HG03025 (cell line): ENCODE measurements around the gene FBXO45.
"Not testable (repeated sequence)": the region's sequence is repeated elsewhere in the genome, so short reads cannot be mapped to it uniquely, and the experiment has no call there.

ENCODE experiments used
- ATAC-seq: cut with Tn5 transposase; IDR thresholded peaks from one replicate; pipeline ENCODE4 v1.9.1; 2021; ENCODE audit warnings: mild to moderate bottlenecking, moderate library complexity; ENCODE audit not compliant: unreplicated experiment, low FRiP score

FBXO45 gene

DNA sequence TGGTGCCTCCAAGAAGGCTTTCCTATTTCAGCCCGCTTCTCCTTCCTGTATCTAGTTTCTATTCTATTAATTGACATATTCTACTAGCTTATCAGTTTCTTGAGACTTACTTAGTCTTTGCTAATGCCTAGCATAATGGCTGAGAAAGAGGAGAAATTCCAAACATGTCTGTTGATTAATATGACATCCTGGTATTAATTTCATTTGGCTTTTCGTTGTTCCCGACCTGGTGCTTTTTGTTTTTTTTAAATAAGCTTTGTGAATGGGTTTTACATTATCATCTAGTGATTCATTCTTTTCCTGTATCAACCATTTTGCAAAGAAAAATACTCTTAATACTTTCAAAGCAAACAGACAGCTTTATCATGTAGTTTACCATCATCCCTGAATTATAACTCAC, 13.2 kb upstream of the FBXO45 start:
- ATAC-seq: no peak

DNA sequence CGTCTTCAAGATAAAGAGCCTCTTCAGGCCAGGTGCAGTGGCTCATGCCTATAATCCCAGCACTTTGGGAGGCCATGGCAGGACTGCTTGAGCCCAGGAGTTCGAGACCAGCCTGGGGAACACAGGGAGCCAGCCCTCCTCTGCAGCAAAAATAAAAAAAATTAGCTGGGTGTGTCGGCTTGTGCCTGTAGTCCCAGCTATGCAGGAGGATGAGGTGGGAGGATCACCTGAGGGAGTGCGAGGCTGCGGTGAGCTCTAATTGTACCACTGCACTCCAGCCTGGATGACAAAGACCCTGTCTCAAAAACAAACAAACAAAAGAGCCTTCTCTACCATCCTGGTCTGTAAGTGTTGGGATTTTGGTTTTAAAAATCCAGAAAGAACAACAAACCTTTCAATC, 11.2 kb upstream of the FBXO45 start:
- ATAC-seq: no peak

DNA sequence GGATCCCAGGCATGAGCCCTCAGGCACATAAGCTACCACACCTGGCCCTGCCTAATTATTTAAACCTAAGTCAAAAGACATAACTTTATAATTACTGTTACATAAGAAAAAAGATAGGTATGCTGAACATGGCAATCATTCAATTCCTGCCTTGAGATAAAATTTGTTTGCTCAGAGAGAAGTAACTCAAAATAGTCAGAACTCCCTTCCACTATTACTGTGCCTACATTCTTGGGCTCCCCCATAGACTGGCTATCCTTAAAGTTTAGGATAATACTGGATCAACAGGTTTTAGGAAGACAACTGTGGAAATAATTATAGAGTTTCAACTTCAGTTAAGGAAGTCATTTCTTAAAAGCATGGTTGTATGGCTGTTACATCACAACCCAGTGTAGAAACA, 10.0 kb upstream of the FBXO45 start:
- ATAC-seq: no peak

DNA sequence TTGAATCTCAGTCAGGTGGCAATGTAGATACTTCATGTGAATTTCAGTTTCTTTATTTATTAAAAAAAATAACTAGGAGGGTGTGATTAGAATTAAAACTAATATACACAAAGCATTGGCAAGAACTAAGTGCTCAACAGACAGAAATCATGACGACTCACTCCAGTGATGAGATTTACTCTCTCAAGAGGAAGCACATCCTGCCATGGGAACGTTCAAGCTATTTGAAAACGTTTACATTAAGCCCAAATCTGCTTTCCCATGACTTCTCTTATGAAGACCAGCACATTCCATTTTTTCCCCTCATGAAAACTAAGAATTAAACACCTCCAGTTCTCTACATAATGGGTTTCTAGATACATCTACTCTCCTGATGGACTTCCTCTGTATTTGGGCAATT, 8.6 kb upstream of the FBXO45 start:
- no peak for ATAC-seq

DNA sequence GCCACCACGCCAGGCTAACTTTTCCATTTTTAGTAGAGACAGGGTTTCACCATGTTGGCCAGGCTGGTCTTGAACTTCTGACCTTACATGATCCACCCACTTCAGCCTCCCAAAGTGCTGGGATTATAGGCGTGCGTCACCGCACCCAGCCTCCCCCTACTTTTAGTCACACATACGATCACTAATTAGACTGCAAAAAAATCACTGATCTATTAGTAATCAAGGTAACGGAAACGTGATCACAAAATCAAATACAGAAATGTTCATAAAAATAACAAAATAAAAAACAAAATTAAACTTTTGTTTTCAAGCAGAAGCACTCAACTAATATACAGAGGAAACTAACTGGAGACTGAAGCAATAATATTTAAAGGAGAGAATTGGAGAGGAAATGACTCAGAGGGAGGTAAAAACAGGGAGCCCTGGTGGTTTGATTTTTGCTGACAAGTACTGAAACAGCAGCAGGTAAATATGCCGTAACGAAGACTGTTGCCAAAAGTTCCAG, 4.7 kb upstream of the FBXO45 start:
- ATAC-seq: no peak

DNA sequence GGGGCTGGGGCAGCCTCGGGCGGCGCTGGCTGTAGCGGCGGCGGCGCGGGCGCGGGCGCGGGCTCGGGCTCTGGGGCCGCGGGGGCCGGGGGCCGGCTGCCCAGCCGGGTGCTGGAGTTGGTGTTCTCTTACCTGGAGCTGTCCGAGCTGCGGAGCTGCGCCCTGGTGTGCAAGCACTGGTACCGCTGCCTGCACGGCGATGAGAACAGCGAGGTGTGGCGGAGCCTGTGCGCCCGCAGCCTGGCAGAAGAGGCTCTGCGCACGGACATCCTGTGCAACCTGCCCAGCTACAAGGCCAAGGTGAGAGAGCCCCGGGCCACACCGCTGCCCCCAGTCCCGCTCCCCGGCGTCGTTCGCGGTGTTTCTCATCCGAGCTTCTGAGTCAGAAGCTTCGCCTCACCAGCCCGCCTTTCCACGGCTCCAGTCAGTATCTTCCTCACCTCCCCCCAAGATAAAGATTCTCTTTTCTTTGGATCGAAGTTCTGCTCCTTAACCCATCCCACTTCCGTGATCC, 600 bp downstream of the FBXO45 start:
- ATAC-seq: peak; percentile 41

DNA sequence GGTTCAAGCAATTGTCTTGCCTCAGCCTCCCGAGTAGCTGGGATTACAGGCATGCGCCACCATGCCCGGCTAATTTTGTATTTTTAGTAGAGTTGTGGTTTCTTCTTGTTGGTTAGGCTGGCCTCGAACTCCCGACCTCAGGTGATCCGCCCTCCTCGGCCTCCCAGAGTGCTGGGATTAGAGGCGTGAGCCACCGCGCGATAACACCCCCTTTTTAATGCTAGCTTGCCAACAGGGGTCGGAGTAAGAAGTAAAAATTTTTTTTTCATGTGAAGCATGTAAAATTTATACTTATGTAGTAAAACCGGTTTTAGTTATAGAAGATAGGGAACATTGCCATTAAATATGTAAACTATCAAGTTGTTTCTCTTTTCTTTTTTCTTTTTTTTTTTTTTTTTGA, 1.9 kb downstream of the FBXO45 start:
- ATAC-seq: not testable (repeated sequence)

DNA sequence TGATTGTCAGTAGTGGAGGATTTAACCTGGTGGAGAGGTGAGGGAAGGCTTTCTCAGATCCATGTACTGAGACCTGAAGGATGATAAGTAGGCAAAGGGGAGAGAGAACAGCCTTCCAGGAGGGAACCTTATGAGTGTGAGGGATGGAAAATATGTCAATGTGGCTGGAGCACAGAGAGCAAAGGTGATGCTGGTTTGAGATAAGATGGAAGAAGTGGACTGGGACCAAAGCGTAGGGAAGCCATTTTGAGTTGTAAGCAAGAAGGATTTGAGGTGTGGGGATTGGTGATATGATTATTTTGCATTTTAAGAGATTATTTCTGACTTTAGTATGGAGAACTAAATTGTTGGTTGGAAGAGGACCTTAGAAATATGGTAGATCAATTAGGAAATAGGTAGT, 3.9 kb downstream of the FBXO45 start:
- ATAC-seq: no peak

DNA sequence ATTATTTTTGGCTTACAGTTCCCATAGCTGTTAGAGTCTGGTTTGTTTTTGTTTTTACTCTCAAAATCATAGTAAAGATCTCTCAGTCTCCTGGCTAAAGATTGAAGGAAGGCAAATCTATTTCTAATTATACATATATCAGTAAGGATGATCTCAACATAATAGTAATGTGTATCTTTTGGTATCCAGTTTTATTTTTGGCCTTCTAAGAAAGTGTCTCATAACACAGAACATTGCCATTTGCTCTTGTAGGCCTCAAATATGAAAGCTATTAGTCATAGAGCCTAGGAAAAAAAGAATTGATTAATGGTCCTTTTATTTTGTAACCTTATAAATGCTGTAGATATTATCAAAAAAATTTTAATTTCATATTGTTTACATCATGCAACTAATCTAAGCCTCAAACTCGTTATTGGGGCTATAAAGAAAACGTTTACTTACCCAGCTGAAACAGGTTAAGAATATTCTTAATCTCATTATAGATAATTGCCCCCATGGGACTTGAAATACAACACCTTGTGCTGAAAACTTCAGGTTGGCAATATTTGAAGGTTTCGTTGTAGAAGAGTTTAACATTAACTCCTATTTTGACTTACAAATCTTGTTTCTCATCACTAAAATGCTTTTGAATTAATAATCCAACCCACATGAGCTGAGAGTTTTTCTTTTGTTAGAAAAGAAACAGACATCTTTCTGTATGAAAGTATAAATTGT, 16.7 kb downstream of the FBXO45 start:
- ATAC-seq: no peak

DNA sequence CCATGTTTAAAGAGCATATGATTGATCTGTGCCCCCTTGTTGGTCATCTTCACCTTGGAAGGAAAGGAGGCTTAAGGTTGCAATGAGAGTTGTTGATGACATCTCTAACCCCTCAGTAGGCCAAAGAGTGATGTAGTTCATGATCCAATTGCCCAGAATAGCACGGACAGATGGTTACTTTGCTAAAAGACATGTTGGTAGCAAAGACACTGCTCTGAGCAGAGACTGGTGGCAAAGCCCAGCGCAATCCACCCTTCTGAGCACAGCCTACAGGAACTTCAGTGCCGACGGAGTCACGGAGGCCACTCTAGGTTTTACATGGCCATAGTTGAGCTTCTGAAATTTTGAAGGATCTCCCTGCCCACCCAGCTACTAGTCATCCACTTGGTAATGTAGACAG, 21.8 kb downstream of the FBXO45 start:
- ATAC-seq: no peak

DNA sequence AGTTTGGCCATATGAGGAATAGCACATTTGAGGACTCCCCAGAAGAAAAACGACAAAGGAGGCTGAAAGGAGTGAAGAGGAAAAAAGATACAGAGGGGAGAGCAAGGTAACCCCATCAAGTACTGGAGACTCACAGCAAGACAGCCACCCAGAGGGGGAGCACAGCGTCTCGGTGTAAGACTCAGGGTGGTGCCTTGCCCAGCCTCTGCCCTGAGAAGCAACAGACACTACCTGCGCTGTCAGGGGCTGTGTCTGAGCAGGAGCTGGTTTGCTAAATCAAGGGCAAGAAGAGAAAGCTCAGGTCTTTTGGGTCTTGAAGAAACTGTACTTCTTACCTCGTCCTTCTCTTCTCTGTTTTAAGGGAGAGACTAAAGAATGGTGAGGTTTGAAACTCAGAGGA, 27.9 kb downstream of the FBXO45 start:
- ATAC-seq: no peak

DNA sequence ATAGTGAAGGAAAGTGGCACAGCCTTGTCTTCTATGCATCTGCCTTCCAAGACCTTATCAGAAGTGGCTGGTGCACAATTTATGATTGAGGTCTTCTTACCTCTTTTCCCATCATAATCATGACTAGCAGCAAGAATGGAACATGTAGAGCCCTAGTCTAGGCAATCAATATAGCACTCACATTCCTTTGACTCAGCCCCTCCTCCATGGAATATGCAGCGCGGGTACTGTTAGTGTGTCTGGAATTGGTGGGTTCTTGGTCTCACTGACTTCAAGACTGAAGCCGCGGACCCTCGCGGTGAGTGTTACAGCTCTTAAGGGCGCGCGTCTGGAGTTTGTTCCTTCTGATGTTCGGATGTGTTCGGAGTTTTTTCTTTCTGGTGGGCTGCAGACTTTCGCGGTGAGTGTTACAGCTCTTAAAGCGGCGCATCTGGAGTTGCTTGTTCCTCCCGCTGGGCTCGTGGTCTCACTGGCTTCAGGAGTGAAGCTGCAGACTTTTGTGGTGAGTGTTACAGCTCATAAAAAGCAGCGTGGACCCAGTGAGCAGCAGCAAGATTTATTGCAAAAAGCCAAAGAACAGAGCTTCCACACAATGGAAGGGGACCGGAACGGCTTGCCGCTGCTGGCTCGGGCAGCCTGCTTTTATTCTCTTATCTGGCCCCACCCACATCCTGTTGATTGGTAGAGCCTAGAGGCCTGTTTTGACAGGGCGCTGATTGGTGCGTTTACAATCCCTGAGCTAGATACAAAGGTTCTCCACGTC, 29.7 kb downstream of the FBXO45 start:
- not testable (repeated sequence) for ATAC-seq

DNA sequence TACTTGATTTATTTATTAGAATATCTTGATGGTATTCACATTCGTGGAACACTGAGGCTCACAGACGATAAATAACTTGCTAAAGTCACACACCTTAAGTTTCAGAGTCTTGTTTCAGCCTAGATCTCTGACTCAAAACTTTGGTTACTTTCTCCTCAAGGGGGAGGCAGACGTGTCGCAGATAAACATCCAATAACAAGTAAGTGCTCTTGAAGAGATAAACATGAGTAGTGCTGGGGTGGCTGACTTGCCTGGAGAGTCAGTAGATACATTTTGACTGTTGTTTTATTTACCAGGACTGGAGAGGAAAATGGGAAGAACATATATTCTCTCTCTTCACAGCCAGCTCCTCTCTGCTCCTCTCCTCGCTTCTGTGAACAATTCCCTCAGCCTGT, 31.3 kb downstream of the FBXO45 start:
- no peak for ATAC-seq

DNA sequence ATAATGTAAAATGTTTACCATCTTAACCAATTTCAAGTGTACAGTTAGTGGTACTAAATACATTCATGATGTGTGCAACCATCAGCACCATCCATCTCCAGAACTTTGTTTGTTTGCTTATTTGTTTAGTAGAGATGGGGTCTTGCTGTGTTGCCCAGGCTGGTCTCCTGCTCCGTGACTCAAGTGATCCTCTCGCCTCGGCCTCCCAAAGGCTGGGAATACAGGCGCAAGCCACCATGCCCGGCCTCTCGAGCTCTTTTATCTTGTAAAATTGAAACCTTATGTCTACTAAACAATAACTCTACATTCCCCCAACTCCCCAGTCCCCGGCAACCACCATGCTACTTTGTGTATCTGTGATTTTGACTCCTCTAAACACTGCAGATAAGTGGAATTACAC, 31.9 kb downstream of the FBXO45 start:
- ATAC-seq: no peak

DNA sequence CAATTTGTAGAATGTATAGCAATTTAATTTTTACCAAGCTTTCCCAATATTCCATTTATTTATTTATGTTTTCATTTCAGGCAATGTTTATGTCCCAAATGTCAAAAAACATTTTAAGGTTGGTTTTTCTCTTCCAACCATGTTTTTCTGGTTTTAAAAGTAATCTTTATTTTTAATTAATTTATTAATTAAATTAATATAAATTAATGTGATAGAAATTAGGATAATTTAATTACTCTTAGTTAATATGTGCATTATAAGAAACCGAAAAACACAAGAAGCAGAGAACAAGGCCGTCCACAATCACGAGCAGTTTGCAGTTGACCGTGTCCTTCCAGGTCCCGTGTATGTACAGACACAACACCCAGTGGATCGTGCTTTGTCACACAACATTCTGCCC, 34.2 kb downstream of the FBXO45 start:
- ATAC-seq: no peak

DNA sequence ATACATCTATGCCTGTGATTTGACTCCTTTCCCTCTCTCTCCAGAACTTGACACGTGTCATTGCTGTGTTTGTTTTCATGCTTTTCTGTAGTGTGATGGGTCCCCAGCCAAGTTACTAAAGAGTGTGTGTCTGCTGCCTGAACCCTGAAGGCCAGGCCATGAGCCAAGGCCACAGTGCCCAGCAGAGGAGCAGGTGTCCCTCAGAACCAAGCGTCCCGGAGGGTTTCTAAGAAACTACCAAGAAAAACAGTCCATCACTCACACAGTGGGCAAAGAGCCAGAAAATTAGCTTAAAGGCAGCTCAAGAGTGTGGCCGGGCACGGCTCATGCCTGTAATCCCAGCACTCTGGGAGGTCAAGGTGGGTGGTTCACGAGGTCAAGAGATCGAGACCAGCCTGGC, 35.2 kb downstream of the FBXO45 start:
- ATAC-seq: no peak

DNA sequence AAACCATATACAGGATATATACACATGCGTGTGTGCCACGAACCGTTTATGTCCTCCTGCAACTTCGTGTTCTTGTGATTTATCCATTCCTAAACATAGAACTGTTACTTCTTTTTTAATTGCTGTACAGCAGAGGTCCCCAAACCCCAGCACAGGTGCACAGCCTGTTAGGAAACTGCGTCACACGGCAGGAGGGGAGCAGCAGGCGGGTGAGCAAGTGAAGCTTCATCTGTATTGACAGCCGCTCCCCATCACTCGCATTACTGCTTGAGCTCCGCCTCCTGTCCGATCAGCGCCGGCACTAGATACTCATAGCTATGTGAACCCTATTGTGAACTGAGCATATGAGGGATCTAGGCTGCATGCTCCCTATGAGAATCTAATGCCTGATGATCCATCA, 36.1 kb downstream of the FBXO45 start:
- no peak for ATAC-seq

DNA sequence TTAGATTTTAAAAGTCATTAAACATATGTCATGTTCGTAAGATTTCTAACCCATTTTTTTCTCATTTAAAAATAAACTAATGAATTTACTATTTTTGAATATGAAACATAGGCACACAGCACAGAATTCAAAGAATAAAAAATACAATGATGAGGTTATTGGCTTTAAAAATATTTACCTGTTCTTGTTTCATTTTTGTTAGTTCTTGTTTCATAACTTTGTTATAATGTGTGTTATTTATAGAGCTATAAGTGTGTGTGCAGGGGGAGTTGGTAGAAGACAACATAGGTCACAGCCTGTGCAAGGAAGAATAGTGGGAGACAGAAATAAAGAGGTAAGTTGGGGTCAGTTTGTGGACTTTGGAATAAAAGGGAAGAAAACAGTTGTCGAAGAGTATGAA, 40.2 kb downstream of the FBXO45 start:
- no peak for ATAC-seq

DNA sequence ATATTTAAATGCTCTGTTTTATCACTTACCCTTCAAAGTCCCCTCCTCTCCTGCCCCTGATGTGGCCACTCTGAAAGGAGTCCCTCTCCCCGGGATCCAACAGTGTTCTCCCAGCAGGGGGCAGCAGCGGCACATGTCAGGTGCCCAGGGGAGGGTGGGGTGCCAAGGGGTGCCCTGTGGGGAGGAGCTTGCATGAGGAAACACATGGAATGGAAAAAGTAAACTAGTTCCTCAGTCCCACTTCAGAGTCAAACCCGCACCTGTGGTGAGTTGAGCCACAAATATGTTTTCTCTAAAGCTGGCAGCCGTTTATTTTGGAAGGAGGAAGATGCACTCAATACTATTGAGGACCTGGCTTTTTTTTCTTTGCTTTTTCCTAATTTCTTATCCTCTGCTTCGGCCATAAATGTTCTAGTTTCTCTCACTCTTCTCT, 40.9 kb downstream of the FBXO45 start:
- ATAC-seq: no peak

DNA sequence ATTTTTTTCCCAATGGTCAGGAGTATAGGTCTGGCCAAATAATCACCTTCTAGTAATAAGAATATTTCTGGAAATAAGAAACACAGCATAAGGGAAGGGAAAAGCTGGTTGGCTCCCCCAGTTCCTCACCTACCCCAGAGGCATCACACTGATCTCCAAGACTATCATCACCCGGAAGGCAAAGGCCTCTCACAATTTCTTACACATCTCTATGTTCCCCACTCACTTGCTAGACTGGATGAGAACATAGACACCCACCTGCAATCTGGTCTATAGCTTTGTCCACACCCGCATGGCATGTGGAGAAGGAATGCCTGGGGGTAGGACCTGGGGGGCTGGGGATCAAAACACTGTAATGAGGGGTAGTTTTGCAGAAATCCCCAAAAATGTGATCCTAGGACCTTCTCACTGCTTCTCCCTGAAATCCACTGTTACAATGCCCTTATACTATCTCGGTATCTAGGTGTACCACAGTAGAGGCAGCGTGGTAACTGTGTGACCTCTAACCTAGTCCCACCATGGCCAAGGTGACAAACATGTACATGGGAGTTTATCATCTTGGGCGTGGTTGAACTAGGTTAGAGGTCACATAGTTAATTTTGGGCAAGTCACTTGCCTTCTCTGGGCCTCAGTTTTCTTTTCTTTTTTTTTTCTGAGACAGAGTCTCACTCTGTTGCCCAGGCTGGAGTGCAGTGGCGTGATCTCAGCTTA, 41.5 kb downstream of the FBXO45 start:
- no peak for ATAC-seq
